H9 (cell line): Measurements from ENCODE around the gene PLEK2. TPM values are rescaled to one million over a fixed set of nuclear protein-coding genes. Genes with fewer than 3 reads are reported as not detected.

Experiments
- DNase-seq: peaks from one replicate; pipeline ENCODE4 v3.0.0-alpha.2; 2017
- H2AFZ ChIP-seq: one replicate; pipeline ENCODE4 v1.6.1; 2013; ENCODE audit warnings: mild to moderate bottlenecking, low read length, control low read depth, moderate library complexity
- H2AK5ac ChIP-seq: 2 replicates; pipeline ENCODE4 v1.6.1; 2013; ENCODE audit warnings: low read length, control low read depth, mixed read lengths; ENCODE audit not compliant: insufficient read length
- H2BK120ac ChIP-seq: one replicate; pipeline ENCODE4 v1.6.1; 2013; ENCODE audit warnings: low read depth, mild to moderate bottlenecking, low read length, control low read depth, inconsistent platforms; ENCODE audit not compliant: poor library complexity, severe bottlenecking
- H2BK12ac ChIP-seq: 2 replicates; pipeline ENCODE4 v1.6.1; 2013; ENCODE audit warnings: low read length, control low read depth, mixed read lengths, low read depth; ENCODE audit not compliant: insufficient read length
- H2BK15ac ChIP-seq: 2 replicates; pipeline ENCODE4 v1.6.1; 2013; ENCODE audit warnings: low read depth, low read length, control low read depth
- H2BK20ac ChIP-seq: one replicate; pipeline ENCODE4 v1.6.1; 2013; ENCODE audit warnings: low read depth, mild to moderate bottlenecking, low read length, control low read depth, inconsistent platforms; ENCODE audit not compliant: poor library complexity, severe bottlenecking
- H2BK5ac ChIP-seq: 2 replicates; pipeline ENCODE4 v1.6.1; 2013; ENCODE audit warnings: low read length, control low read depth, mixed read lengths; ENCODE audit not compliant: insufficient read length
- H3K14ac ChIP-seq: 2 replicates; pipeline ENCODE4 v1.6.1; 2013; ENCODE audit warnings: low read length, control low read depth; ENCODE audit not compliant: insufficient read depth
- H3K18ac ChIP-seq: 2 replicates; pipeline ENCODE4 v1.6.1; 2013; ENCODE audit warnings: low read depth, mild to moderate bottlenecking, mixed read lengths, low read length, control low read depth; ENCODE audit not compliant: insufficient read length
- H3K23ac ChIP-seq: 2 replicates; pipeline ENCODE4 v1.6.1; 2013; ENCODE audit warnings: low read length, control low read depth, mixed read lengths, low read depth; ENCODE audit not compliant: insufficient read length
- H3K23me2 ChIP-seq: 2 replicates; pipeline ENCODE4 v1.6.1; 2013; ENCODE audit warnings: low read depth, mild to moderate bottlenecking, mixed read lengths, low read length, control low read depth; ENCODE audit not compliant: insufficient read length, poor library complexity, severe bottlenecking
- H3K27ac ChIP-seq: 2 replicates; pipeline ENCODE4 v1.5.1; 2013; ENCODE audit warnings: low read length, control low read depth, mixed read lengths, low read depth; ENCODE audit not compliant: insufficient read length
- H3K27me3 ChIP-seq: 2 replicates; pipeline ENCODE4 v1.6.1; 2013; ENCODE audit warnings: low read length, control low read depth, inconsistent platforms; ENCODE audit not compliant: insufficient read depth
- H3K4ac ChIP-seq: 2 replicates; pipeline ENCODE4 v1.6.1; 2013; ENCODE audit warnings: low read depth, mild to moderate bottlenecking, control low read depth, inconsistent platforms, low read length, moderate library complexity
- H3K4me1 ChIP-seq: 2 replicates; pipeline ENCODE4 v1.6.1; 2013; ENCODE audit warnings: low read length, control low read depth, inconsistent platforms; ENCODE audit not compliant: insufficient read depth
- H3K4me2 ChIP-seq: 2 replicates; pipeline ENCODE4 v1.6.1; 2013; ENCODE audit warnings: low read length, control low read depth, mixed read lengths; ENCODE audit not compliant: insufficient read length, insufficient read depth
- H3K56ac ChIP-seq: 2 replicates; pipeline ENCODE4 v1.6.1; 2013; ENCODE audit warnings: low read depth, mild to moderate bottlenecking, mixed read lengths, low read length, control low read depth; ENCODE audit not compliant: insufficient read length
- H3K79me1 ChIP-seq: 2 replicates; pipeline ENCODE4 v1.6.1; 2013; ENCODE audit warnings: low read depth, mild to moderate bottlenecking, moderate library complexity, low read length, control low read depth, inconsistent platforms; ENCODE audit not compliant: insufficient read depth, poor library complexity, severe bottlenecking
- H3K79me2 ChIP-seq: 2 replicates; pipeline ENCODE4 v1.6.1; 2013; ENCODE audit warnings: low read length, control low read depth, inconsistent platforms; ENCODE audit not compliant: insufficient read depth
- H3K9ac ChIP-seq: 2 replicates; pipeline ENCODE4 v1.6.1; 2013; ENCODE audit warnings: low read length, control low read depth, mixed read lengths; ENCODE audit not compliant: insufficient read length; ENCODE audit errors: extremely low read depth
- H3K9me3 ChIP-seq: one replicate; pipeline ENCODE4 v1.6.1; 2013; ENCODE audit warnings: low read depth, low read length, inconsistent platforms; ENCODE audit not compliant: control insufficient read depth
- H3T11ph ChIP-seq: one replicate; pipeline ENCODE4 v1.6.1; 2013; ENCODE audit warnings: mild to moderate bottlenecking, low read length, control low read depth, inconsistent platforms
- H4K20me1 ChIP-seq: one replicate; pipeline ENCODE4 v1.6.1; 2013; ENCODE audit not compliant: control insufficient read depth, insufficient read length, insufficient read depth
- H4K5ac ChIP-seq: 2 replicates; pipeline ENCODE4 v1.6.1; 2013; ENCODE audit warnings: low read depth, mild to moderate bottlenecking, mixed read lengths, low read length, control low read depth; ENCODE audit not compliant: insufficient read length
- H4K8ac ChIP-seq: replicated peaks from 2 replicates; pipeline ENCODE4 v1.6.1; 2013; ENCODE audit warnings: low read length, control low read depth, mixed read lengths, low read depth; ENCODE audit not compliant: insufficient read length
- H4K91ac ChIP-seq: 2 replicates; pipeline ENCODE4 v1.6.1; 2013; ENCODE audit warnings: low read depth, mild to moderate bottlenecking, moderate library complexity, mixed read lengths, low read length, control low read depth; ENCODE audit not compliant: insufficient read length
- H3K27ac Mint-ChIP-seq, 3 experiments: 2 replicates in 2 of 3; 3 replicates in 1 of 3; pipeline ENCODE4 v1.8.0; 2020 to 2021; ENCODE audit warnings: mixed read lengths in 3 of 3, mild to moderate bottlenecking in 1 of 3, moderate library complexity in 1 of 3
- H3K27me3 Mint-ChIP-seq: 2 replicates; pipeline ENCODE4 v1.8.0; 2021; ENCODE audit warnings: low read depth, mild to moderate bottlenecking, moderate library complexity, mixed read lengths
- H3K36me3 Mint-ChIP-seq, 3 experiments: 2 replicates in 2 of 3; 3 replicates in 1 of 3; pipeline ENCODE4 v1.8.0; 2020 to 2021; ENCODE audit warnings: low read depth in 3 of 3, mixed read lengths in 3 of 3; ENCODE audit not compliant: insufficient read depth in 1 of 3
- H3K4me1 Mint-ChIP-seq, 2 experiments: 2 replicates each; pipeline ENCODE4 v1.8.0; 2020; ENCODE audit warnings: mixed read lengths in 2 of 2
- H3K4me3 Mint-ChIP-seq, 2 experiments: 2 replicates in 1 of 2; 3 replicates in 1 of 2; pipeline ENCODE4 v1.8.0; 2020 to 2021; ENCODE audit warnings: mild to moderate bottlenecking in 2 of 2, mixed read lengths in 2 of 2, moderate library complexity in 1 of 2
- H3K9me3 Mint-ChIP-seq, 2 experiments: 2 replicates in 1 of 2; 3 replicates in 1 of 2; pipeline ENCODE4 v1.8.0; 2020; ENCODE audit warnings: mild to moderate bottlenecking in 2 of 2, mixed read lengths in 2 of 2, moderate library complexity in 1 of 2
- WGBS: extraction: QIAGEN DNeasy Blood & Tissue Kit; methylation state at CpG from one replicate; pipeline ENCODE4 v1.1.7; 2013; ENCODE audit warnings: missing lambda C conversion rate, low lambda C conversion rate, mixed read lengths; ENCODE audit not compliant: insufficient read length; ENCODE audit errors: extremely low coverage; 5-methylcytosine and 5-hydroxymethylcytosine counted together
- total RNA-seq: library from RNA; stranded (reverse); gene quantifications from 2 replicates; pipeline ENCODE4 v1.2.1, GENCODE V29; 2021
- TF ChIP-seq, protein P1 (sequence below): fragments of 200-600 bp; sonication (generic); conservative IDR thresholded peaks from 3 replicates; pipeline ENCODE4 v1.8.0; 2021; ENCODE audit warnings: antibody characterized with exemption, mild to moderate bottlenecking

The PLEK2 gene
- total RNA-seq, 1 experiment from 2014 or later, result not detected

GRCh38 chr14:67365476-67365875, 46.5 kb downstream of the PLEK2 start:
- H3K23ac ChIP-seq, result no peak overlapping the region
- no peak overlapping the region for H3T11ph ChIP-seq
- H4K5ac ChIP-seq, result no peak overlapping the region
- H2BK120ac ChIP-seq, result no peak overlapping the region
- H2AFZ ChIP-seq, result no peak overlapping the region
- Mint-ChIP-seq H3K36me3 (peaks cover 32 to 66% (median 52%) of the 10 kb centered on the region in 3 experiments; a peak in 6 of 7 replicates), H3K27ac (no peak overlapping the region), H3K9me3 (no peaks in the 10 kb centered on the region), H3K4me3 (no peak overlapping the region), H3K27me3 (no peaks in the 10 kb centered on the region), H3K4me1 (peaks cover 5 to 8% of the 10 kb centered on the region in 2 experiments)
- no CpG with 5 or more reads among the region's 4 CpGs for WGBS
- H3K18ac ChIP-seq, result no peak overlapping the region
- peaks cover 15% of the 10 kb centered on the region; the same call in 1 of the 2 replicates for H3K79me2 ChIP-seq
- no peak overlapping the region for H3K4me2 ChIP-seq
- no peaks in the 10 kb centered on the region for H3K9me3 ChIP-seq
- no peak overlapping the region for H3K9ac ChIP-seq
- no peak overlapping the region for H2BK15ac ChIP-seq
- no peak overlapping the region for H2AK5ac ChIP-seq
- no peaks in the 10 kb centered on the region for H3K23me2 ChIP-seq
- H2BK5ac ChIP-seq, result no peak overlapping the region
- H4K8ac ChIP-seq, result no peak overlapping the region
- no peak overlapping the region for H2BK12ac ChIP-seq
- DNase-seq, result no peak
- H3K79me1 ChIP-seq, result no peaks in the 10 kb centered on the region
- H3K56ac ChIP-seq, result no peak overlapping the region
- H3K14ac ChIP-seq, result no peak overlapping the region
- no peaks in the 10 kb centered on the region for H3K4me1 ChIP-seq
- H4K91ac ChIP-seq, result no peak overlapping the region
- H4K20me1 ChIP-seq, result no peaks in the 10 kb centered on the region
- H3K27ac ChIP-seq, result no peak overlapping the region
- H3K27me3 ChIP-seq, result no peaks in the 10 kb centered on the region
- H3K4ac ChIP-seq, result no peak overlapping the region
- H2BK20ac ChIP-seq, result no peak overlapping the region
- TF ChIP-seq, protein P1, sequence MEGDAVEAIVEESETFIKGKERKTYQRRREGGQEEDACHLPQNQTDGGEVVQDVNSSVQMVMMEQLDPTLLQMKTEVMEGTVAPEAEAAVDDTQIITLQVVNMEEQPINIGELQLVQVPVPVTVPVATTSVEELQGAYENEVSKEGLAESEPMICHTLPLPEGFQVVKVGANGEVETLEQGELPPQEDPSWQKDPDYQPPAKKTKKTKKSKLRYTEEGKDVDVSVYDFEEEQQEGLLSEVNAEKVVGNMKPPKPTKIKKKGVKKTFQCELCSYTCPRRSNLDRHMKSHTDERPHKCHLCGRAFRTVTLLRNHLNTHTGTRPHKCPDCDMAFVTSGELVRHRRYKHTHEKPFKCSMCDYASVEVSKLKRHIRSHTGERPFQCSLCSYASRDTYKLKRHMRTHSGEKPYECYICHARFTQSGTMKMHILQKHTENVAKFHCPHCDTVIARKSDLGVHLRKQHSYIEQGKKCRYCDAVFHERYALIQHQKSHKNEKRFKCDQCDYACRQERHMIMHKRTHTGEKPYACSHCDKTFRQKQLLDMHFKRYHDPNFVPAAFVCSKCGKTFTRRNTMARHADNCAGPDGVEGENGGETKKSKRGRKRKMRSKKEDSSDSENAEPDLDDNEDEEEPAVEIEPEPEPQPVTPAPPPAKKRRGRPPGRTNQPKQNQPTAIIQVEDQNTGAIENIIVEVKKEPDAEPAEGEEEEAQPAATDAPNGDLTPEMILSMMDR, result no peak
